DMS79 treated with DMSO at 0.1 percent for 48 hours (cell line): ENCODE data around the gene GRIPAP1.

Source experiments
- DNase-seq: peaks from one replicate; lab custom pipeline; 2025; lab: John Stamatoyannopoulos, UW

The GRIPAP1 gene

GRCh38 chrX:48958635-48959094 lies 43.4 kb downstream of the GRIPAP1 start:
- DNase-seq: no peak

GRCh38 chrX:48957827-48958634 lies 44.0 kb downstream of the GRIPAP1 start:
- DNase-seq: peak; percentile 88

- DNase-seq: peak; percentile 36
Measured at GRCh38 chrX:48957477-48957826, 44.6 kb downstream of the GRIPAP1 start, which contains the start of gene OTUD5. Gene OTUD5 (minus strand): TSS chrX:48957607. CDS start chrX:48957570, 37 bp downstream.

GRCh38 chrX:48956728-48957414 lies 45.2 kb downstream of the GRIPAP1 start:
- no peak for DNase-seq

GRCh38 chrX:48948589-48948988 lies 53.5 kb downstream of the GRIPAP1 start:
- DNase-seq: no peak

- no peak for DNase-seq
Measured at GRCh38 chrX:48945517-48946348, 56.3 kb downstream of the GRIPAP1 start.

- DNase-seq: no peak
Measured at GRCh38 chrX:48942895-48943294, 59.2 kb downstream of the GRIPAP1 start.

- no peak for DNase-seq
Measured at GRCh38 chrX:48940404-48940955, 61.6 kb downstream of the GRIPAP1 start.

GRCh38 chrX:48939524-48940228 lies 62.4 kb downstream of the GRIPAP1 start:
- DNase-seq: no peak

- DNase-seq: no peak
Measured at GRCh38 chrX:48938721-48939425, 63.2 kb downstream of the GRIPAP1 start.

- no peak for DNase-seq
Measured at GRCh38 chrX:48937054-48937907, 64.8 kb downstream of the GRIPAP1 start.

GRCh38 chrX:48936429-48937053 lies 65.5 kb downstream of the GRIPAP1 start:
- DNase-seq: no peak

GRCh38 chrX:48935301-48935670 lies 66.8 kb downstream of the GRIPAP1 start:
- DNase-seq: no peak

- no peak for DNase-seq
Measured at GRCh38 chrX:48934581-48935300, 67.3 kb downstream of the GRIPAP1 start.

- no peak for DNase-seq
Measured at GRCh38 chrX:48933757-48934156, 68.3 kb downstream of the GRIPAP1 start.

- DNase-seq: no peak
Measured at GRCh38 chrX:48927736-48928382, 74.2 kb downstream of the GRIPAP1 start.

GRCh38 chrX:48927123-48927522 lies 74.9 kb downstream of the GRIPAP1 start:
- DNase-seq: no peak

GRCh38 chrX:48924270-48924669 lies 77.8 kb downstream of the GRIPAP1 start:
- DNase-seq: no peak
